HL-60 (cell line): Measurements from ENCODE around the gene FOXA1.

Experiments
- SPI1 ChIP-seq: IDR thresholded peaks from 2 replicates; pipeline ENCODE4 v1.6.1; 2012; ENCODE audit warnings: low read depth, mild to moderate bottlenecking, borderline replicate concordance
- TF ChIP-seq, protein P1 (sequence below): IDR thresholded peaks from one replicate; pipeline ENCODE4 v1.5.1; 2011; ENCODE audit warnings: low read length, control low read depth, inconsistent platforms; ENCODE audit not compliant: insufficient read depth

DNA sequence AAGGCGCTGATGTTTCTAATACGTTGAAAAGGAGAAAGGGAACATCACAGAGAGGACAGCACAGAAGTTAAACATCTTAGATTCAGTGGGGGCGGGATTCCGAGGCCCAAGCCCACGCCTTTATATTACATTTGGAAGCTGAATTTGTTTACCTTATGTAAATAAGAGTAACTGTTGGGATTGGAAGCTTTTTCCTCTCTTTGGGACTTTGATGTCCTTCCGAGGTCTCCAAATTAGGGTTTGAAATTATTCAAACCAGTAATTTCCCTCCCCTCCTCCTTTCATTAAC, 6.4 kb downstream of the FOXA1 start:
- TF ChIP-seq, protein P1, sequence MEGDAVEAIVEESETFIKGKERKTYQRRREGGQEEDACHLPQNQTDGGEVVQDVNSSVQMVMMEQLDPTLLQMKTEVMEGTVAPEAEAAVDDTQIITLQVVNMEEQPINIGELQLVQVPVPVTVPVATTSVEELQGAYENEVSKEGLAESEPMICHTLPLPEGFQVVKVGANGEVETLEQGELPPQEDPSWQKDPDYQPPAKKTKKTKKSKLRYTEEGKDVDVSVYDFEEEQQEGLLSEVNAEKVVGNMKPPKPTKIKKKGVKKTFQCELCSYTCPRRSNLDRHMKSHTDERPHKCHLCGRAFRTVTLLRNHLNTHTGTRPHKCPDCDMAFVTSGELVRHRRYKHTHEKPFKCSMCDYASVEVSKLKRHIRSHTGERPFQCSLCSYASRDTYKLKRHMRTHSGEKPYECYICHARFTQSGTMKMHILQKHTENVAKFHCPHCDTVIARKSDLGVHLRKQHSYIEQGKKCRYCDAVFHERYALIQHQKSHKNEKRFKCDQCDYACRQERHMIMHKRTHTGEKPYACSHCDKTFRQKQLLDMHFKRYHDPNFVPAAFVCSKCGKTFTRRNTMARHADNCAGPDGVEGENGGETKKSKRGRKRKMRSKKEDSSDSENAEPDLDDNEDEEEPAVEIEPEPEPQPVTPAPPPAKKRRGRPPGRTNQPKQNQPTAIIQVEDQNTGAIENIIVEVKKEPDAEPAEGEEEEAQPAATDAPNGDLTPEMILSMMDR: no peak
- TF ChIP-seq SPI1: no peak
